ENCODE measurements around the gene MTOR.
"Not testable (repeated sequence)": the region's sequence is repeated elsewhere in the genome, so short reads cannot be mapped to it uniquely, and the experiment has no call there.

The MTOR gene

GRCh38 chr1:11124965-11125364 lies 137.4 kb downstream of the MTOR start:
- DNase-seq: no peak

- no peak for DNase-seq
Observed at GRCh38 chr1:11116318-11116717, 146.0 kb downstream of the MTOR start.

GRCh38 chr1:11114966-11115365 lies 147.4 kb downstream of the MTOR start:
- no peak for DNase-seq

GRCh38 chr1:11109047-11109760 lies 153.1 kb downstream of the MTOR start:
- peak in 10 of 56 donors; percentile 6 to 52 (median 11) for DNase-seq

- DNase-seq: no peak
Observed at GRCh38 chr1:11107599-11107998, 154.8 kb downstream of the MTOR start.

- no peak for DNase-seq
Observed at GRCh38 chr1:11105586-11105985, 156.8 kb downstream of the MTOR start.

GRCh38 chr1:11101347-11101746 lies 161.0 kb downstream of the MTOR start:
- DNase-seq: no peak

- not testable (repeated sequence) for DNase-seq
Observed at GRCh38 chr1:11100806-11101205, 161.5 kb downstream of the MTOR start.

GRCh38 chr1:11100149-11100493 lies 162.2 kb downstream of the MTOR start:
- no peak for DNase-seq

GRCh38 chr1:11099310-11100148 lies 162.8 kb downstream of the MTOR start, which contains the start of gene EXOSC10:
Gene EXOSC10 (minus strand): TSS chr1:11099869. CDS start chr1:11099831, 38 bp downstream.
- peak; percentile 12 to 93 (median 82) for DNase-seq

GRCh38 chr1:11098931-11099309 lies 163.4 kb downstream of the MTOR start:
- no peak for DNase-seq

GRCh38 chr1:11083784-11084183 lies 178.6 kb downstream of the MTOR start:
- DNase-seq: not testable (repeated sequence)

GRCh38 chr1:11080931-11081330 lies 181.4 kb downstream of the MTOR start:
- DNase-seq: no peak

GRCh38 chr1:11078631-11079030 lies 183.7 kb downstream of the MTOR start:
- no peak for DNase-seq

GRCh38 chr1:11073398-11073797 lies 189.0 kb downstream of the MTOR start:
- not testable (repeated sequence) for DNase-seq

- no peak for DNase-seq
Observed at GRCh38 chr1:11072216-11072917, 190.0 kb downstream of the MTOR start.

- DNase-seq: no peak
Observed at GRCh38 chr1:11071463-11072215, 190.7 kb downstream of the MTOR start.

- no peak for DNase-seq
Observed at GRCh38 chr1:11070876-11071275, 191.5 kb downstream of the MTOR start.

- no peak for DNase-seq
Observed at GRCh38 chr1:11068600-11069473, 193.5 kb downstream of the MTOR start.

Data from amygdala (tissue), 56 donors.